HEK293 (cell line): ENCODE measurements around the gene GNG4.
"Not testable (repeated sequence)": the region's sequence is repeated elsewhere in the genome, so short reads cannot be mapped to it uniquely, and the experiment has no call there.

Source experiments
- CTCF ChIA-PET: fragments of 350-600 bp; formaldehyde crosslinking; extraction: SDS; loops from one replicate; lab custom pipeline; 2021; ENCODE audit warnings: antibody characterized with exemption; lab: Yijun Ruan, JAX
- POLR2A ChIA-PET: fragments of 300-600 bp; formaldehyde crosslinking; extraction: SDS; loops from one replicate; lab custom pipeline; 2020; ENCODE audit warnings: antibody characterized with exemption, inconsistent platforms; lab: Yijun Ruan, JAX
- H3K27ac ChIP-seq: fragments of 200-500 bp; sonication (Bioruptor generic); 2 replicates; pipeline ENCODE4 v1.5.1; 2014; ENCODE audit warnings: low read depth, low read length, control low read depth, inconsistent platforms; ENCODE audit errors: extremely low read depth
- H3K36me3 ChIP-seq, 2 experiments: fragments of 200-500 bp in 1 of 2; sonication (Bioruptor generic) in 1 of 2; 1 replicate in 1 of 2; 2 replicates in 1 of 2; pipeline ENCODE4 v1.5.1; 2014 to 2017; ENCODE audit warnings: inconsistent platforms in 2 of 2, low read length in 2 of 2; ENCODE audit not compliant: control insufficient read depth in 2 of 2, insufficient read depth in 1 of 2
- H3K4me1 ChIP-seq: fragments of 200-500 bp; sonication (Bioruptor generic); 2 replicates; pipeline ENCODE4 v1.5.1; 2014; ENCODE audit warnings: mild to moderate bottlenecking, low read length, inconsistent platforms; ENCODE audit not compliant: control insufficient read depth, insufficient read depth
- H3K4me3 ChIP-seq: 2 replicates; pipeline ENCODE4 v1.5.1; 2011; ENCODE audit warnings: low read depth, mild to moderate bottlenecking, control low read depth, low read length, moderate library complexity
- H3K9me3 ChIP-seq: fragments of 200-500 bp; sonication (Bioruptor generic); 2 replicates; pipeline ENCODE4 v1.5.1; 2014; ENCODE audit warnings: low read depth, low read length, inconsistent platforms; ENCODE audit not compliant: control insufficient read depth, insufficient read depth
- GLIS1 ChIP-seq: fragments of 450-650 bp; formaldehyde crosslinking; IDR thresholded peaks from 2 replicates; pipeline ENCODE4 v1.5.1; 2016; ENCODE audit warnings: missing biosample characterization, missing genetic modification characterization
- HOXA7 ChIP-seq: sonication (generic); formaldehyde crosslinking; IDR thresholded peaks from 2 replicates; pipeline ENCODE4 v1.8.1; 2022; ENCODE audit warnings: missing genetic modification reagents, borderline replicate concordance
- KLF1 ChIP-seq: fragments of 450-650 bp; formaldehyde crosslinking; IDR thresholded peaks from 2 replicates; pipeline ENCODE4 v1.5.1; 2016; ENCODE audit warnings: missing biosample characterization, missing genetic modification characterization
- PRDM10 ChIP-seq: fragments of 450-650 bp; formaldehyde crosslinking; IDR thresholded peaks from 2 replicates; pipeline ENCODE4 v1.5.1; 2016; ENCODE audit warnings: missing biosample characterization, missing genetic modification characterization
- ZBTB48 ChIP-seq: fragments of 450-650 bp; formaldehyde crosslinking; IDR thresholded peaks from 2 replicates; pipeline ENCODE4 v1.5.1; 2016; ENCODE audit warnings: missing biosample characterization, missing genetic modification characterization
- ZFHX2 ChIP-seq: fragments of 450-650 bp; formaldehyde crosslinking; conservative IDR thresholded peaks from 2 replicates; pipeline ENCODE4 v1.5.1; 2016; ENCODE audit warnings: missing biosample characterization, missing genetic modification characterization
- ZFP69B ChIP-seq: fragments of 450-650 bp; formaldehyde crosslinking; IDR thresholded peaks from 2 replicates; pipeline ENCODE4 v1.5.1; 2016; ENCODE audit warnings: missing biosample characterization, missing genetic modification characterization
- ZIC2 ChIP-seq: fragments of 450-650 bp; formaldehyde crosslinking; IDR thresholded peaks from 2 replicates; pipeline ENCODE4 v1.5.1; 2016; ENCODE audit warnings: missing biosample characterization, missing genetic modification characterization
- ZNF354C ChIP-seq: fragments of 450-650 bp; formaldehyde crosslinking; IDR thresholded peaks from 2 replicates; pipeline ENCODE4 v1.5.1; 2016; ENCODE audit warnings: missing biosample characterization, missing genetic modification characterization, low read depth, borderline replicate concordance
- ZNF433 ChIP-seq: fragments of 450-650 bp; formaldehyde crosslinking; IDR thresholded peaks from 2 replicates; pipeline ENCODE4 v1.5.1; 2016; ENCODE audit warnings: missing biosample characterization, missing genetic modification characterization, low read depth
- ZNF530 ChIP-seq: fragments of 450-650 bp; formaldehyde crosslinking; IDR thresholded peaks from 2 replicates; pipeline ENCODE4 v1.5.1; 2016; ENCODE audit warnings: low read depth, missing biosample characterization, missing genetic modification characterization
- ZNF560 ChIP-seq: fragments of 450-650 bp; formaldehyde crosslinking; IDR thresholded peaks from 2 replicates; pipeline ENCODE4 v1.5.1; 2017; ENCODE audit warnings: missing biosample characterization, missing genetic modification characterization, borderline replicate concordance
- ZNF580 ChIP-seq: fragments of 450-650 bp; formaldehyde crosslinking; IDR thresholded peaks from 2 replicates; pipeline ENCODE4 v1.5.1; 2016; ENCODE audit warnings: missing biosample characterization, missing genetic modification characterization
- TF ChIP-seq, protein P1 (sequence below): fragments of 450-650 bp; formaldehyde crosslinking; IDR thresholded peaks from 2 replicates; pipeline ENCODE4 v1.5.1; 2017; ENCODE audit warnings: missing biosample characterization, mild to moderate bottlenecking, missing genetic modification characterization, moderate library complexity

The GNG4 gene

DNA sequence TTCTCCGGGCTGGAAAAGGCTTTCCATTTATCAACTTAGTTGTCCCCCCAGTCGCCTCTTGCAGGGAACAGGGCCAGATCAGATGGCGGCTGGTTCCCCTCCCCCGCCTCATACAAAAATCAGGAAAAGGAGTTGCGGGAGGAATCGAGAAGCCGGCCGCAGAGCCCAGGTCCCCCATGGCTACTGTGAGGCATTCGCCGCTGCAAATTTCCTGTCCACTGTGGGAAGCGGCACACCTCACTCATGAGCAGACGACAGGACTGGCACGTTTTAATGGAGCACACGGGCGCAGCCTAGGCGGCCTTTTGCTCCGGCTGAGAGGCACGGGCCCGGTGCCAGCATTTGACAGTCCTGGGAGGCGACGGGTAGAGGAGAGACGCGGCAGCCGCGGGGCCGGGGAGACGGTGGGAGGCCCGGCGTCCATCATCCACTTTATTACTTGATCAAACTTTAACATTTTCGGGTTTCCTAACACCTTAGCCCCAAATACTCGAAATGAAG, 1.1 kb downstream of the GNG4 start (continued):
- no peak for TF ChIP-seq ZNF354C (tag by site-specific recombination)

- not testable (repeated sequence) for H3K4me3 ChIP-seq
Observed at GRCh38 chr1:235647537-235647936, 2.0 kb downstream of the GNG4 start.

GRCh38 chr1:235646463-235646862, 3.1 kb downstream of the GNG4 start:
- no peak overlapping the region for H3K27ac ChIP-seq
- no peaks in the 10 kb centered on the region for H3K9me3 ChIP-seq
- TF ChIP-seq, protein P1, sequence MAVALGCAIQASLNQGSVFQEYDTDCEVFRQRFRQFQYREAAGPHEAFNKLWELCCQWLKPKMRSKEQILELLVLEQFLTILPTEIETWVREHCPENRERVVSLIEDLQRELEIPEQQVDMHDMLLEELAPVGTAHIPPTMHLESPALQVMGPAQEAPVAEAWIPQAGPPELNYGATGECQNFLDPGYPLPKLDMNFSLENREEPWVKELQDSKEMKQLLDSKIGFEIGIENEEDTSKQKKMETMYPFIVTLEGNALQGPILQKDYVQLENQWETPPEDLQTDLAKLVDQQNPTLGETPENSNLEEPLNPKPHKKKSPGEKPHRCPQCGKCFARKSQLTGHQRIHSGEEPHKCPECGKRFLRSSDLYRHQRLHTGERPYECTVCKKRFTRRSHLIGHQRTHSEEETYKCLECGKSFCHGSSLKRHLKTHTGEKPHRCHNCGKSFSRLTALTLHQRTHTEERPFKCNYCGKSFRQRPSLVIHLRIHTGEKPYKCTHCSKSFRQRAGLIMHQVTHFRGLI (tag by site-specific recombination) = no peak
- peak; percentile 27; the same call in 1 of the 2 replicates for TF ChIP-seq PRDM10 (tag by site-specific recombination)
- no peak for TF ChIP-seq ZNF560
- peak; percentile 62 for TF ChIP-seq ZIC2 (tag by site-specific recombination)
- no peak for TF ChIP-seq ZNF530 (tag by site-specific recombination)
- no peak for TF ChIP-seq ZNF433
- no peak for TF ChIP-seq ZNF354C (tag by site-specific recombination)
- TF ChIP-seq ZFP69B = no peak
- TF ChIP-seq, all 188 proteins: peak for 2
- no peaks in the 10 kb centered on the region for H3K36me3 ChIP-seq
- no peak overlapping the region for H3K4me3 ChIP-seq
- H3K4me1 ChIP-seq = peaks cover 6% of the 10 kb centered on the region; the same call in 1 of the 2 replicates
- ChIA-PET POLR2A (no interaction called here), CTCF (interaction anchor here (0.7 to 0.9 kb wide), 2 partner anchors 9 to 325 kb away, joined by 3 to 4 read pairs; no protein-coding TSS in a partner anchor)

More at GRCh38 chr1:235647537-235647936, 2.0 kb downstream of the GNG4 start:
- CTCF ChIA-PET = interaction anchor here (0.5 to 0.6 kb wide), 3 partner anchors 50 to 1100 kb away, joined by 3 to 4 read pairs (median 4); no protein-coding TSS in a partner anchor
- H3K4me1 ChIP-seq, H3K9me3 ChIP-seq, POLR2A ChIA-PET, H3K27ac ChIP-seq, H3K36me3 ChIP-seq: not testable (repeated sequence)
- TF ChIP-seq ZBTB48 (tag by site-specific recombination) (peak; percentile 58; the same call in 1 of the 2 replicates), ZFHX2 (peak; percentile 39), ZNF580 (tag by site-specific recombination) (peak; percentile 37; the same call in 1 of the 2 replicates), KLF1 (tag by site-specific recombination) (peak; percentile 21; the same call in 1 of the 2 replicates)

DNA sequence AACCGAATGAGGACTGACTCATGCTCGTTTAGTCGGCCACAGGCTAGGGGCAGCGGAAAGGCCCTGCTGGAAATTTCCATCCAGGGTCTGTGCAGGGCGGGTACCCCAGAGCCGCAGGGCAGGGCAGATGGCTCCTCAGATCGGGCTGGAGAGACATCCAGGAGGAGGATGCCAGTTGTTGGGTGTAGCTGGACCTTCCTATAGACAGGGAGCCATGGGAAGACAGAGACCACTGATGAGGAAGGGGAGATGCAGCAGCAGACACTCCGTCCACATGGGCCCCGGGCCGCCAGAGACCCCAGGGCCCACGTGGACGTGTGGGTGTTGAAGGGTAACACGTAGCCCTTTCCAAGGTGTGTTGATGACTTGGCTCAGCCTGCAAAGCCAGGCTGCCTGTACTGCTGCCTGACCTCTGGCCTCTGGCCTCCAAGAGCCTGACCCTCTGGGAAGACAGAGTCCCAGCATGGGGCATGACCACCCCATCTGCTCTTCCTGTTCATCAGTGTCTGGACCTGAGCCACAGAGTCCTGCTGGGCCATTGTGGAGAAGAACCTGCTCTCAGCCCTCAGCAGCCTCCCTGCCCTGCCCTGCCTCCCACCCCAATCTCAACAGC, 4.8 kb downstream of the GNG4 start:
- CTCF ChIA-PET = no interaction called here
- no peaks in the 10 kb centered on the region for H3K36me3 ChIP-seq
- H3K27ac ChIP-seq = no peak overlapping the region
- peaks cover 6% of the 10 kb centered on the region; the same call in 1 of the 2 replicates for H3K4me1 ChIP-seq
- peak; percentile 50 for TF ChIP-seq GLIS1 (tag by site-specific recombination)
- TF ChIP-seq HOXA7 (CRISPR knock-in tag) = no peak
- peak; percentile 44 for TF ChIP-seq ZIC2 (tag by site-specific recombination)
- TF ChIP-seq, all 188 proteins: peak for 2
- Histone ChIP-seq H3K4me3 (no peak overlapping the region), H3K9me3 (no peaks in the 10 kb centered on the region)
- POLR2A ChIA-PET = interaction anchor here (0.7 kb wide), 1 partner anchor 48 kb away, joined by 8 read pairs; no protein-coding TSS in a partner anchor
